OCI-LY3 (cell line): Measurements from ENCODE around the gene SLC12A8.

ENCODE experiments used
- H2AFZ ChIP-seq: fragments of 200-600, 300-600 bp; shearing (Covaris generic); 2 replicates; pipeline ENCODE4 v1.6.0; 2014; ENCODE audit warnings: antibody characterized with exemption, low read depth, low read length
- H3K27ac ChIP-seq: fragments of 200-600, 300-600 bp; sonication (generic); 2 replicates; pipeline ENCODE4 v1.5.1; 2014; ENCODE audit warnings: mild to moderate bottlenecking, low read length, moderate library complexity, mixed read lengths
- H3K27me3 ChIP-seq: fragments of 200-600, 300-600 bp; sonication (generic); 2 replicates; pipeline ENCODE4 v1.6.1; 2014; ENCODE audit warnings: low read depth, low read length, mixed read lengths
- H3K36me3 ChIP-seq: fragments of 200-600, 300-600 bp; sonication (generic); replicated peaks from 2 replicates; pipeline ENCODE3; 2014; ENCODE audit warnings: low read depth, low read length, mixed read lengths
- H3K4me1 ChIP-seq: fragments of 300-600, 200-600 bp; sonication (generic); 2 replicates; pipeline ENCODE4 v1.6.1; 2014; ENCODE audit warnings: low read length, mixed read lengths
- H3K4me2 ChIP-seq: fragments of 200-600, 300-600 bp; sonication (generic); 2 replicates; pipeline ENCODE4 v1.6.1; 2014; ENCODE audit warnings: low read length, mixed read lengths
- H3K4me3 ChIP-seq: fragments of 300-600, 200-600 bp; sonication (generic); 2 replicates; pipeline ENCODE4 v1.5.1; 2014; ENCODE audit warnings: antibody characterized with exemption, mild to moderate bottlenecking, low read length, moderate library complexity
- H3K79me2 ChIP-seq: fragments of 300-600, 200-600 bp; shearing (Covaris generic); 2 replicates; pipeline ENCODE4 v1.6.1; 2014; ENCODE audit warnings: mild to moderate bottlenecking, low read length, mixed read lengths
- H3K9ac ChIP-seq: fragments of 300-600, 200-600 bp; shearing (Covaris generic); 2 replicates; pipeline ENCODE4 v1.6.0; 2014; ENCODE audit warnings: mild to moderate bottlenecking, low read length, moderate library complexity
- H3K9me3 ChIP-seq: fragments of 200-600, 300-600 bp; shearing (Covaris generic); 2 replicates; pipeline ENCODE4 v1.6.1; 2014; ENCODE audit warnings: low read length, mixed read lengths; ENCODE audit not compliant: insufficient read depth
- H4K20me1 ChIP-seq: fragments of 200-600, 300-600 bp; sonication (generic); 2 replicates; pipeline ENCODE4 v1.6.1; 2016; ENCODE audit warnings: low read length, mixed read lengths; ENCODE audit not compliant: insufficient read depth
- CTCF ChIP-seq: fragments of 200-600, 300-600 bp; sonication (generic); IDR thresholded peaks from 2 replicates; pipeline ENCODE4 v1.5.1; 2014; ENCODE audit warnings: antibody characterized with exemption, low read length, low read depth
- EZH2phosphoT487 ChIP-seq: fragments of 200-600 bp; shearing (Covaris generic); IDR thresholded peaks from 2 replicates; pipeline ENCODE4 v1.6.1; 2018; ENCODE audit warnings: antibody characterized with exemption, mixed run types, low read depth

The SLC12A8 gene

GRCh38 chr3:125080077-125080476 lies 132.5 kb downstream of the SLC12A8 start:
- TF ChIP-seq EZH2phosphoT487 (no peak), CTCF (no peak)
- Histone ChIP-seq H3K36me3 (no peaks in the 10 kb centered on the region), H2AFZ (no peak overlapping the region), H3K9ac (no peak overlapping the region), H3K27ac (no peak overlapping the region), H3K4me3 (no peak overlapping the region), H3K9me3 (no peaks in the 10 kb centered on the region), H3K27me3 (peaks cover 24% of the 10 kb centered on the region), H3K4me2 (no peak overlapping the region), H3K4me1 (0 out of 2 replicates have a peak, but pooled peaks cover 4% of the 10 kb centered on the region), H4K20me1 (no peaks in the 10 kb centered on the region), H3K79me2 (no peaks in the 10 kb centered on the region)

GRCh38 chr3:125079675-125080045 lies 132.9 kb downstream of the SLC12A8 start:
- Histone ChIP-seq H4K20me1 (no peaks in the 10 kb centered on the region), H3K9ac (no peak overlapping the region), H3K4me1 (0 out of 2 replicates have a peak, but pooled peaks cover 4% of the 10 kb centered on the region), H3K27ac (no peak overlapping the region), H2AFZ (no peak overlapping the region), H3K36me3 (no peaks in the 10 kb centered on the region), H3K79me2 (no peaks in the 10 kb centered on the region), H3K4me3 (no peak overlapping the region), H3K27me3 (peaks cover 21% of the 10 kb centered on the region), H3K9me3 (no peaks in the 10 kb centered on the region), H3K4me2 (no peak overlapping the region)
- TF ChIP-seq CTCF (no peak), EZH2phosphoT487 (no peak)

GRCh38 chr3:125078951-125079674 lies 133.4 kb downstream of the SLC12A8 start:
- H3K36me3 ChIP-seq: no peaks in the 10 kb centered on the region
- no peak overlapping the region for H3K9ac ChIP-seq
- H2AFZ ChIP-seq: no peak overlapping the region
- no peaks in the 10 kb centered on the region for H3K9me3 ChIP-seq
- H3K4me2 ChIP-seq: no peak overlapping the region
- H3K79me2 ChIP-seq: no peaks in the 10 kb centered on the region
- H3K4me1 ChIP-seq: 0 out of 2 replicates have a peak, but pooled peaks cover 4% of the 10 kb centered on the region
- H3K27me3 ChIP-seq: peaks cover 16% of the 10 kb centered on the region
- H3K4me3 ChIP-seq: no peak overlapping the region
- no peak for TF ChIP-seq EZH2phosphoT487
- no peak for TF ChIP-seq CTCF
- H3K27ac ChIP-seq: no peak overlapping the region
- no peaks in the 10 kb centered on the region for H4K20me1 ChIP-seq

- Histone ChIP-seq H3K9ac (no peak overlapping the region), H3K27me3 (peaks cover 15% of the 10 kb centered on the region), H3K4me3 (no peak overlapping the region), H2AFZ (no peak overlapping the region), H3K79me2 (no peaks in the 10 kb centered on the region), H3K4me2 (no peak overlapping the region), H3K4me1 (0 out of 2 replicates have a peak, but pooled peaks cover 4% of the 10 kb centered on the region), H3K9me3 (no peaks in the 10 kb centered on the region), H3K36me3 (no peaks in the 10 kb centered on the region), H4K20me1 (no peaks in the 10 kb centered on the region), H3K27ac (no peak overlapping the region)
- TF ChIP-seq CTCF (no peak), EZH2phosphoT487 (no peak)
These were observed 134.7 kb downstream of the SLC12A8 start for GRCh38 chr3:125077864-125078263.
